H9 (cell line): ENCODE results near the gene SOHLH2. TPM values are rescaled to one million over a fixed set of nuclear protein-coding genes. Genes with fewer than 3 reads are reported as not detected.
A peak's percentile ranks its signal among the peaks of the same experiment; 100 is the strongest.

Source experiments
- DNase-seq: peaks from one replicate; pipeline ENCODE4 v3.0.0-alpha.2; 2017
- H2AFZ ChIP-seq: one replicate; pipeline ENCODE4 v1.6.1; 2013; ENCODE audit warnings: mild to moderate bottlenecking, low read length, control low read depth, moderate library complexity
- H2AK5ac ChIP-seq: 2 replicates; pipeline ENCODE4 v1.6.1; 2013; ENCODE audit warnings: low read length, control low read depth, mixed read lengths; ENCODE audit not compliant: insufficient read length
- H2BK120ac ChIP-seq: one replicate; pipeline ENCODE4 v1.6.1; 2013; ENCODE audit warnings: low read depth, mild to moderate bottlenecking, low read length, control low read depth, inconsistent platforms; ENCODE audit not compliant: poor library complexity, severe bottlenecking
- H2BK12ac ChIP-seq: 2 replicates; pipeline ENCODE4 v1.6.1; 2013; ENCODE audit warnings: low read length, control low read depth, mixed read lengths, low read depth; ENCODE audit not compliant: insufficient read length
- H2BK15ac ChIP-seq: 2 replicates; pipeline ENCODE4 v1.6.1; 2013; ENCODE audit warnings: low read depth, low read length, control low read depth
- H2BK20ac ChIP-seq: one replicate; pipeline ENCODE4 v1.6.1; 2013; ENCODE audit warnings: low read depth, mild to moderate bottlenecking, low read length, control low read depth, inconsistent platforms; ENCODE audit not compliant: poor library complexity, severe bottlenecking
- H2BK5ac ChIP-seq: 2 replicates; pipeline ENCODE4 v1.6.1; 2013; ENCODE audit warnings: low read length, control low read depth, mixed read lengths; ENCODE audit not compliant: insufficient read length
- H3K14ac ChIP-seq: 2 replicates; pipeline ENCODE4 v1.6.1; 2013; ENCODE audit warnings: low read length, control low read depth; ENCODE audit not compliant: insufficient read depth
- H3K18ac ChIP-seq: 2 replicates; pipeline ENCODE4 v1.6.1; 2013; ENCODE audit warnings: low read depth, mild to moderate bottlenecking, mixed read lengths, low read length, control low read depth; ENCODE audit not compliant: insufficient read length
- H3K23ac ChIP-seq: 2 replicates; pipeline ENCODE4 v1.6.1; 2013; ENCODE audit warnings: low read length, control low read depth, mixed read lengths, low read depth; ENCODE audit not compliant: insufficient read length
- H3K23me2 ChIP-seq: 2 replicates; pipeline ENCODE4 v1.6.1; 2013; ENCODE audit warnings: low read depth, mild to moderate bottlenecking, mixed read lengths, low read length, control low read depth; ENCODE audit not compliant: insufficient read length, poor library complexity, severe bottlenecking
- H3K27ac ChIP-seq: 2 replicates; pipeline ENCODE4 v1.5.1; 2013; ENCODE audit warnings: low read length, control low read depth, mixed read lengths, low read depth; ENCODE audit not compliant: insufficient read length
- H3K27me3 ChIP-seq: 2 replicates; pipeline ENCODE4 v1.6.1; 2013; ENCODE audit warnings: low read length, control low read depth, inconsistent platforms; ENCODE audit not compliant: insufficient read depth
- H3K4ac ChIP-seq: 2 replicates; pipeline ENCODE4 v1.6.1; 2013; ENCODE audit warnings: low read depth, mild to moderate bottlenecking, control low read depth, inconsistent platforms, low read length, moderate library complexity
- H3K4me1 ChIP-seq: 2 replicates; pipeline ENCODE4 v1.6.1; 2013; ENCODE audit warnings: low read length, control low read depth, inconsistent platforms; ENCODE audit not compliant: insufficient read depth
- H3K4me2 ChIP-seq: 2 replicates; pipeline ENCODE4 v1.6.1; 2013; ENCODE audit warnings: low read length, control low read depth, mixed read lengths; ENCODE audit not compliant: insufficient read length, insufficient read depth
- H3K56ac ChIP-seq: 2 replicates; pipeline ENCODE4 v1.6.1; 2013; ENCODE audit warnings: low read depth, mild to moderate bottlenecking, mixed read lengths, low read length, control low read depth; ENCODE audit not compliant: insufficient read length
- H3K79me1 ChIP-seq: 2 replicates; pipeline ENCODE4 v1.6.1; 2013; ENCODE audit warnings: low read depth, mild to moderate bottlenecking, moderate library complexity, low read length, control low read depth, inconsistent platforms; ENCODE audit not compliant: insufficient read depth, poor library complexity, severe bottlenecking
- H3K79me2 ChIP-seq: 2 replicates; pipeline ENCODE4 v1.6.1; 2013; ENCODE audit warnings: low read length, control low read depth, inconsistent platforms; ENCODE audit not compliant: insufficient read depth
- H3K9ac ChIP-seq: 2 replicates; pipeline ENCODE4 v1.6.1; 2013; ENCODE audit warnings: low read length, control low read depth, mixed read lengths; ENCODE audit not compliant: insufficient read length; ENCODE audit errors: extremely low read depth
- H3K9me3 ChIP-seq: one replicate; pipeline ENCODE4 v1.6.1; 2013; ENCODE audit warnings: low read depth, low read length, inconsistent platforms; ENCODE audit not compliant: control insufficient read depth
- H3T11ph ChIP-seq: one replicate; pipeline ENCODE4 v1.6.1; 2013; ENCODE audit warnings: mild to moderate bottlenecking, low read length, control low read depth, inconsistent platforms
- H4K20me1 ChIP-seq: one replicate; pipeline ENCODE4 v1.6.1; 2013; ENCODE audit not compliant: control insufficient read depth, insufficient read length, insufficient read depth
- H4K5ac ChIP-seq: 2 replicates; pipeline ENCODE4 v1.6.1; 2013; ENCODE audit warnings: low read depth, mild to moderate bottlenecking, mixed read lengths, low read length, control low read depth; ENCODE audit not compliant: insufficient read length
- H4K8ac ChIP-seq: replicated peaks from 2 replicates; pipeline ENCODE4 v1.6.1; 2013; ENCODE audit warnings: low read length, control low read depth, mixed read lengths, low read depth; ENCODE audit not compliant: insufficient read length
- H4K91ac ChIP-seq: 2 replicates; pipeline ENCODE4 v1.6.1; 2013; ENCODE audit warnings: low read depth, mild to moderate bottlenecking, moderate library complexity, mixed read lengths, low read length, control low read depth; ENCODE audit not compliant: insufficient read length
- H3K27ac Mint-ChIP-seq, 3 experiments: 2 replicates in 2 of 3; 3 replicates in 1 of 3; pipeline ENCODE4 v1.8.0; 2020 to 2021; ENCODE audit warnings: mixed read lengths in 3 of 3, mild to moderate bottlenecking in 1 of 3, moderate library complexity in 1 of 3
- H3K27me3 Mint-ChIP-seq: 2 replicates; pipeline ENCODE4 v1.8.0; 2021; ENCODE audit warnings: low read depth, mild to moderate bottlenecking, moderate library complexity, mixed read lengths
- H3K36me3 Mint-ChIP-seq, 3 experiments: 2 replicates in 2 of 3; 3 replicates in 1 of 3; pipeline ENCODE4 v1.8.0; 2020 to 2021; ENCODE audit warnings: low read depth in 3 of 3, mixed read lengths in 3 of 3; ENCODE audit not compliant: insufficient read depth in 1 of 3
- H3K4me1 Mint-ChIP-seq, 2 experiments: 2 replicates each; pipeline ENCODE4 v1.8.0; 2020; ENCODE audit warnings: mixed read lengths in 2 of 2
- H3K4me3 Mint-ChIP-seq, 2 experiments: 2 replicates in 1 of 2; 3 replicates in 1 of 2; pipeline ENCODE4 v1.8.0; 2020 to 2021; ENCODE audit warnings: mild to moderate bottlenecking in 2 of 2, mixed read lengths in 2 of 2, moderate library complexity in 1 of 2
- H3K9me3 Mint-ChIP-seq, 2 experiments: 2 replicates in 1 of 2; 3 replicates in 1 of 2; pipeline ENCODE4 v1.8.0; 2020; ENCODE audit warnings: mild to moderate bottlenecking in 2 of 2, mixed read lengths in 2 of 2, moderate library complexity in 1 of 2
- WGBS: extraction: QIAGEN DNeasy Blood & Tissue Kit; methylation state at CpG from one replicate; pipeline ENCODE4 v1.1.7; 2013; ENCODE audit warnings: missing lambda C conversion rate, low lambda C conversion rate, mixed read lengths; ENCODE audit not compliant: insufficient read length; ENCODE audit errors: extremely low coverage; 5-methylcytosine and 5-hydroxymethylcytosine counted together
- total RNA-seq: library from RNA; stranded (reverse); gene quantifications from 2 replicates; pipeline ENCODE4 v1.2.1, GENCODE V29; 2021
- TF ChIP-seq, protein P1 (sequence below): fragments of 200-600 bp; sonication (generic); conservative IDR thresholded peaks from 3 replicates; pipeline ENCODE4 v1.8.0; 2021; ENCODE audit warnings: antibody characterized with exemption, mild to moderate bottlenecking

Gene SOHLH2
- total RNA-seq, 1 experiment from 2014 or later: 1.3 TPM

DNA sequence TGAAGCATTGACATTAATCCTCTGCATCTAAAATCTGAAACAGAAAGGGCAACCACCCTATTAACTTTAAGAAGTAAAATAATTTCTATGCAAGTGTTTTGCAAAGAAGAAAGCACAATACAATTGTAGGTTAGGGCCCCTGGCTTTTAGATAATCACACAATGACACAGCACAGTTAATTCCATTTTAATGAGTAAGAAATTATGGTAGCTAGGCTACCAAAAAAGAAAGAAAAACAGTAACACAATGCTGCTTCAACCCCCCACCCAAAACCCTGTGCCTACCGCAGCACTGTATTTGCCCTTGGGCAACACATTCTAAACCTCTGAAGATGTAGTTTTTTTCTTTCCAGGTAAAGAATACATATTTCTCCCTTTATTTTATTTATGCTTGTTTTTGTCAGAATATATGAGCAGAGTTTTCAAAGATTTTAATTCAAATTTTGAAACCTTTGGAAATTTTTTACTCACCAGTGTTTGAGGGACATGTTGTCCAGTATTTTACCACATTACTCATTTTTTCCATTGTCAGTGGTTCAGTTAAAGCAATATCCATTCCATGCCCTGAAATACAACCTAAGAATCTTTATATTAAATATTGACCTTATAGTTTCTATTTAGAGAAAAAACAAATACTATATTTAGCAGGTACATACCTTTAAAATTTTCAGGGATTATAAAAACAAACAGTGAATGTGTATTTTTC lies 21.1 kb downstream of the SOHLH2 start:
- H3T11ph ChIP-seq: no peak overlapping the region
- no peak for DNase-seq
- no peak overlapping the region for H4K5ac ChIP-seq
- H3K9ac ChIP-seq: no peak overlapping the region
- no peak overlapping the region for H2AK5ac ChIP-seq
- Mint-ChIP-seq H3K27me3 (no peaks in the 10 kb centered on the region), H3K4me3 (no peak overlapping the region), H3K4me1 (peaks cover 3 to 10% of the 10 kb centered on the region in 2 experiments; a peak in 3 of 4 replicates), H3K9me3 (no peaks in the 10 kb centered on the region), H3K36me3 (no peaks in the 10 kb centered on the region), H3K27ac (peak overlapping the region in 1 of 3 experiments; percentile 15; a peak in 2 of 7 replicates)
- H2BK5ac ChIP-seq: no peak overlapping the region
- no peak overlapping the region for H2BK15ac ChIP-seq
- no peaks in the 10 kb centered on the region for H4K20me1 ChIP-seq
- WGBS: no CpG with 5 or more reads among the region's 1 CpG
- TF ChIP-seq, protein P1, sequence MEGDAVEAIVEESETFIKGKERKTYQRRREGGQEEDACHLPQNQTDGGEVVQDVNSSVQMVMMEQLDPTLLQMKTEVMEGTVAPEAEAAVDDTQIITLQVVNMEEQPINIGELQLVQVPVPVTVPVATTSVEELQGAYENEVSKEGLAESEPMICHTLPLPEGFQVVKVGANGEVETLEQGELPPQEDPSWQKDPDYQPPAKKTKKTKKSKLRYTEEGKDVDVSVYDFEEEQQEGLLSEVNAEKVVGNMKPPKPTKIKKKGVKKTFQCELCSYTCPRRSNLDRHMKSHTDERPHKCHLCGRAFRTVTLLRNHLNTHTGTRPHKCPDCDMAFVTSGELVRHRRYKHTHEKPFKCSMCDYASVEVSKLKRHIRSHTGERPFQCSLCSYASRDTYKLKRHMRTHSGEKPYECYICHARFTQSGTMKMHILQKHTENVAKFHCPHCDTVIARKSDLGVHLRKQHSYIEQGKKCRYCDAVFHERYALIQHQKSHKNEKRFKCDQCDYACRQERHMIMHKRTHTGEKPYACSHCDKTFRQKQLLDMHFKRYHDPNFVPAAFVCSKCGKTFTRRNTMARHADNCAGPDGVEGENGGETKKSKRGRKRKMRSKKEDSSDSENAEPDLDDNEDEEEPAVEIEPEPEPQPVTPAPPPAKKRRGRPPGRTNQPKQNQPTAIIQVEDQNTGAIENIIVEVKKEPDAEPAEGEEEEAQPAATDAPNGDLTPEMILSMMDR: no peak
- peaks cover 5% of the 10 kb centered on the region; the same call in 1 of the 2 replicates for H3K4me1 ChIP-seq
- H3K23ac ChIP-seq: no peak overlapping the region
- no peak overlapping the region for H3K4ac ChIP-seq
- H3K79me1 ChIP-seq: no peaks in the 10 kb centered on the region
- no peak overlapping the region for H3K4me2 ChIP-seq
- no peak overlapping the region for H3K18ac ChIP-seq
- H4K8ac ChIP-seq: no peak overlapping the region
- no peaks in the 10 kb centered on the region for H3K23me2 ChIP-seq
- no peak overlapping the region for H2BK20ac ChIP-seq
- no peak overlapping the region for H3K27ac ChIP-seq
- H3K14ac ChIP-seq: no peak overlapping the region
- H2BK12ac ChIP-seq: no peak overlapping the region
- H3K56ac ChIP-seq: no peak overlapping the region
- H2BK120ac ChIP-seq: no peak overlapping the region
- no peak overlapping the region for H2AFZ ChIP-seq
- no peaks in the 10 kb centered on the region for H3K9me3 ChIP-seq
- no peaks in the 10 kb centered on the region for H3K27me3 ChIP-seq
- no peaks in the 10 kb centered on the region for H3K79me2 ChIP-seq
- H4K91ac ChIP-seq: no peak overlapping the region
